Right hindlimb (tissue), 1 donor: ENCODE measurements around the gene TMED9.
A peak's percentile ranks its signal among the peaks of the same experiment; 100 is the strongest.
"Not testable (repeated sequence)": the region's sequence is repeated elsewhere in the genome, so short reads cannot be mapped to it uniquely, and the experiment has no call there.

Source experiments
- DNase-seq: peaks from one replicate; pipeline ENCODE4 v3.0.0-alpha.2; 2018

Gene TMED9

GRCh38 chr5:177592010-177592834, at the start of gene TMED9:
TSS of gene TMED9 (plus strand) at chr5:177592203. CDS start at chr5:177592215, 12 bp downstream.
- DNase-seq, result peak; percentile 92

GRCh38 chr5:177542816-177543465, 49.1 kb upstream of the TMED9 start:
- DNase-seq, result no peak

- DNase-seq, result peak; percentile 48
Measured at GRCh38 chr5:177545487-177546257, 46.3 kb upstream of the TMED9 start.

- no peak for DNase-seq
Measured at GRCh38 chr5:177546258-177546741, 45.7 kb upstream of the TMED9 start.

- no peak for DNase-seq
Measured at GRCh38 chr5:177547736-177548135, 44.3 kb upstream of the TMED9 start.

GRCh38 chr5:177548495-177548894, 43.5 kb upstream of the TMED9 start:
- DNase-seq, result no peak

- no peak for DNase-seq
Measured at GRCh38 chr5:177550122-177550521, 41.9 kb upstream of the TMED9 start.

- DNase-seq, result no peak
Measured at GRCh38 chr5:177552839-177553455, 39.1 kb upstream of the TMED9 start.

GRCh38 chr5:177553671-177554429, 38.2 kb upstream of the TMED9 start:
- peak; percentile 56 for DNase-seq

GRCh38 chr5:177554474-177555111, 37.4 kb upstream of the TMED9 start, which contains the start of gene FAM193B:
TSS of gene FAM193B (minus strand) at chr5:177554563. CDS start at chr5:177554458, 105 bp downstream.
- DNase-seq, result peak; percentile 95

GRCh38 chr5:177555228-177555627, 36.8 kb upstream of the TMED9 start:
- DNase-seq, result no peak

GRCh38 chr5:177555665-177556064, 36.3 kb upstream of the TMED9 start:
- no peak for DNase-seq

- no peak for DNase-seq
Measured at GRCh38 chr5:177557041-177557647, 34.9 kb upstream of the TMED9 start.

GRCh38 chr5:177557796-177558195, 34.2 kb upstream of the TMED9 start:
- no peak for DNase-seq

GRCh38 chr5:177559446-177559941, 32.5 kb upstream of the TMED9 start:
- DNase-seq, result not testable (repeated sequence)

GRCh38 chr5:177565046-177565445, 27.0 kb upstream of the TMED9 start:
- no peak for DNase-seq

- no peak for DNase-seq
Measured at GRCh38 chr5:177568326-177568725, 23.7 kb upstream of the TMED9 start.

GRCh38 chr5:177569894-177570293, 22.1 kb upstream of the TMED9 start:
- no peak for DNase-seq

GRCh38 chr5:177575488-177575887, 16.5 kb upstream of the TMED9 start:
- DNase-seq, result no peak

- DNase-seq, result no peak
Measured at GRCh38 chr5:177576169-177576568, 15.8 kb upstream of the TMED9 start.

- no peak for DNase-seq
Measured at GRCh38 chr5:177578316-177578715, 13.7 kb upstream of the TMED9 start.
